NCI-H510A (cell line): ENCODE results near the gene DGLUCY.
"Not testable (repeated sequence)": the region's sequence is repeated elsewhere in the genome, so short reads cannot be mapped to it uniquely, and the experiment has no call there.

Source experiments
- DNase-seq: peaks from one replicate; lab custom pipeline; 2025; lab: John Stamatoyannopoulos, UW

DGLUCY gene

GRCh38 chr14:91207008-91207407, 93.1 kb downstream of the DGLUCY start:
- DNase-seq, result no peak

- no peak for DNase-seq
Observed at GRCh38 chr14:91211017-91211416, 97.1 kb downstream of the DGLUCY start.

GRCh38 chr14:91214306-91214705, 100.4 kb downstream of the DGLUCY start:
- no peak for DNase-seq

- no peak for DNase-seq
Observed at GRCh38 chr14:91215381-91215780, 101.5 kb downstream of the DGLUCY start.

- no peak for DNase-seq
Observed at GRCh38 chr14:91216731-91217226, 102.9 kb downstream of the DGLUCY start.

- no peak for DNase-seq
Observed at GRCh38 chr14:91218014-91218413, 104.1 kb downstream of the DGLUCY start.

- DNase-seq, result no peak
Observed at GRCh38 chr14:91219517-91220389, 105.9 kb downstream of the DGLUCY start.

- DNase-seq, result no peak
Observed at GRCh38 chr14:91220581-91221000, 106.7 kb downstream of the DGLUCY start.

GRCh38 chr14:91221270-91221669, 107.4 kb downstream of the DGLUCY start:
- no peak for DNase-seq

- no peak for DNase-seq
Observed at GRCh38 chr14:91223028-91223783, 109.3 kb downstream of the DGLUCY start.

- peak; percentile 62 for DNase-seq
Observed at GRCh38 chr14:91225025-91225424, 111.2 kb downstream of the DGLUCY start.

- not testable (repeated sequence) for DNase-seq
Observed at GRCh38 chr14:91226360-91226759, 112.5 kb downstream of the DGLUCY start.

GRCh38 chr14:91227183-91227628, 113.3 kb downstream of the DGLUCY start:
- no peak for DNase-seq

- no peak for DNase-seq
Observed at GRCh38 chr14:91228112-91229004, 114.5 kb downstream of the DGLUCY start.

- no peak for DNase-seq
Observed at GRCh38 chr14:91229005-91229382, 115.1 kb downstream of the DGLUCY start.

GRCh38 chr14:91229743-91230200, 115.9 kb downstream of the DGLUCY start:
- no peak for DNase-seq

- no peak for DNase-seq
Observed at GRCh38 chr14:91230397-91231035, 116.6 kb downstream of the DGLUCY start.

GRCh38 chr14:91231446-91231845, 117.6 kb downstream of the DGLUCY start:
- DNase-seq, result no peak

- no peak for DNase-seq
Observed at GRCh38 chr14:91232052-91232451, 118.2 kb downstream of the DGLUCY start.

GRCh38 chr14:91232603-91233002, 118.7 kb downstream of the DGLUCY start:
- no peak for DNase-seq
